Body of pancreas (tissue), 4 donors: Measurements from ENCODE around the gene C4orf50. TPM values are rescaled to one million over a fixed set of nuclear protein-coding genes. Genes with fewer than 3 reads are reported as not detected.

Experiments
- ATAC-seq: fragments of 150-250 bp; one replicate; pipeline ENCODE4 v1.9.1; 2016
- DNase-seq, 4 donors: peaks; one replicate each; pipeline ENCODE4 v3.0.0-alpha.2; 2019
- H3K27ac ChIP-seq, 4 donors: fragments of 200-600 bp; sonication (generic); 1 replicate in 3 of 4; 2 replicates in 1 of 4; pipeline versions ENCODE4 v1.5.1 to v1.6.1; 2016 to 2019; ENCODE audit warnings: mild to moderate bottlenecking in 1 of 4, mixed read lengths in 1 of 4, moderate library complexity in 1 of 4
- H3K27me3 ChIP-seq, 2 donors: fragments of 200-600 bp; sonication (generic); one replicate each; pipeline ENCODE4 v1.6.0; 2016; ENCODE audit warnings: mild to moderate bottlenecking in 1 of 2
- H3K36me3 ChIP-seq, 2 donors: fragments of 200-600 bp; sonication (generic); replicated peaks in 1 of 2; 2 replicates each; pipeline ENCODE4 v1.5.1; 2016; ENCODE audit warnings: low read depth in 2 of 2; ENCODE audit not compliant: insufficient read depth in 1 of 2
- H3K4me1 ChIP-seq: fragments of 200-600 bp; sonication (generic); one replicate; pipeline ENCODE4 v1.6.0; 2016
- H3K4me3 ChIP-seq, 2 donors: fragments of 200-600 bp; sonication (generic); 1 replicate in 1 of 2; 2 replicates in 1 of 2; pipeline ENCODE4 v1.5.1; 2016 to 2019
- H3K9me3 ChIP-seq, 3 donors: fragments of 200-600 bp; sonication (generic); 1 replicate in 2 of 3; 2 replicates in 1 of 3; pipeline ENCODE4 v1.5.1; 2016
- CTCF ChIP-seq, 7 experiments: fragments of 450-650 bp in 4 of 7; fragments of 200-600 bp in 3 of 7; sonication (generic) in 3 of 7; IDR thresholded peaks; one replicate each; pipeline ENCODE4 v1.5.1; 2016 to 2019; ENCODE audit warnings: antibody characterized with exemption in 7 of 7
- POLR2A ChIP-seq, 3 donors: fragments of 450-650 bp; IDR thresholded peaks; one replicate each; pipeline ENCODE4 v1.6.1; 2016; ENCODE audit warnings: antibody characterized with exemption in 3 of 3, mild to moderate bottlenecking in 2 of 3
- WGBS, 2 donors: methylation state at CpG; one replicate each; pipeline ENCODE4 v1.1.5; 2017; 5-methylcytosine and 5-hydroxymethylcytosine counted together
- intact Hi-C: fragments of 100-400 bp; cut with DNase I; formaldehyde crosslinking; loops from one replicate; pipeline ENCODE4 v1.15.1; 2023
- total RNA-seq, 2 donors: library from RNA; depleted of rRNA; stranded (reverse); fragments of >200 nt; gene quantifications; one replicate each; pipeline ENCODE4 v1.1.0, GENCODE V29; 2016

C4orf50 gene
- total RNA-seq, 2 donors from 2014 or later = 0.26 TPM; not detected in 1

GRCh38 chr4:6044805-6045204, 26.6 kb upstream of the C4orf50 start:
- TF ChIP-seq POLR2A (IDR thresholded peaks at IDR 0.05) = no peak
- Histone ChIP-seq H3K4me3 (no peak overlapping the region), H3K27ac (no peak overlapping the region), H3K27me3 (no peaks in the 10 kb centered on the region), H3K9me3 (no peaks in the 10 kb centered on the region), H3K4me1 (no peaks in the 10 kb centered on the region), H3K36me3 (no peaks in the 10 kb centered on the region)
- 20 to 23% methylated on average over 8 to 9 of the region's 9 CpGs for WGBS, 2 donors
- intact Hi-C loops = no loop called here
- no peak for ATAC-seq
- no peak for DNase-seq

GRCh38 chr4:6044276-6044675, 26.0 kb upstream of the C4orf50 start:
- Histone ChIP-seq H3K4me3 (no peak overlapping the region), H3K27me3 (no peaks in the 10 kb centered on the region), H3K9me3 (no peaks in the 10 kb centered on the region), H3K4me1 (no peaks in the 10 kb centered on the region), H3K27ac (no peak overlapping the region), H3K36me3 (no peaks in the 10 kb centered on the region)
- TF ChIP-seq POLR2A (IDR thresholded peaks at IDR 0.05) = no peak
- TF ChIP-seq CTCF (IDR thresholded peaks at IDR 0.05) = no peak
- intact Hi-C loops = no loop called here
- DNase-seq (peak in 1 of 4 donors; percentile 18), ATAC-seq (no peak)
- 29 to 31% methylated on average over 7 to 9 of the region's 9 CpGs for WGBS, 2 donors

GRCh38 chr4:6043843-6044242, 25.6 kb upstream of the C4orf50 start:
- DNase-seq (no peak), ATAC-seq (no peak)
- intact Hi-C loops = no loop called here
- no peak overlapping the region for H3K4me3 ChIP-seq
- H3K9me3 ChIP-seq = no peaks in the 10 kb centered on the region
- no peak for TF ChIP-seq POLR2A (IDR thresholded peaks at IDR 0.05)
- TF ChIP-seq CTCF (IDR thresholded peaks at IDR 0.05) = no peak
- no peaks in the 10 kb centered on the region for H3K4me1 ChIP-seq
- no peak overlapping the region for H3K27ac ChIP-seq
- 50 to 65% methylated on average over 2 to 7 of the region's 7 CpGs for WGBS, 2 donors
- no peaks in the 10 kb centered on the region for H3K36me3 ChIP-seq
- H3K27me3 ChIP-seq = no peaks in the 10 kb centered on the region

- H3K27ac ChIP-seq = no peak overlapping the region
- TF ChIP-seq POLR2A (IDR thresholded peaks at IDR 0.05) = no peak
- no peak for TF ChIP-seq CTCF (IDR thresholded peaks at IDR 0.05)
- no peaks in the 10 kb centered on the region for H3K36me3 ChIP-seq
- H3K4me3 ChIP-seq = no peak overlapping the region
- 57 to 60% methylated on average over 11 to 13 of the region's 13 CpGs for WGBS, 2 donors
- intact Hi-C loops = no loop called here
- no peaks in the 10 kb centered on the region for H3K27me3 ChIP-seq
- H3K9me3 ChIP-seq = no peaks in the 10 kb centered on the region
- no peak for ATAC-seq
- no peaks in the 10 kb centered on the region for H3K4me1 ChIP-seq
- DNase-seq = no peak
Observed at GRCh38 chr4:6043188-6043587, 25.0 kb upstream of the C4orf50 start.

GRCh38 chr4:6042293-6043063, 24.2 kb upstream of the C4orf50 start:
- no peaks in the 10 kb centered on the region for H3K36me3 ChIP-seq
- ATAC-seq = no peak
- TF ChIP-seq CTCF (IDR thresholded peaks at IDR 0.05) (no peak), POLR2A (IDR thresholded peaks at IDR 0.05) (no peak)

More at GRCh38 chr4:6042293-6043063, 24.2 kb upstream of the C4orf50 start:
- intact Hi-C loops = no loop called here
- no peaks in the 10 kb centered on the region for H3K9me3 ChIP-seq
- no peak overlapping the region for H3K4me3 ChIP-seq
- H3K27me3 ChIP-seq = no peaks in the 10 kb centered on the region
- H3K4me1 ChIP-seq = no peaks in the 10 kb centered on the region
- WGBS, 2 donors = 64 to 69% methylated on average over 15 to 21 of the region's 21 CpGs
- DNase-seq = no peak
- no peak overlapping the region for H3K27ac ChIP-seq
